Measurements from ENCODE around the gene CDK10. TPM values are rescaled to one million over a fixed set of nuclear protein-coding genes. Genes with fewer than 3 reads are reported as not detected.
A peak's percentile ranks its signal among the peaks of the same experiment; 100 is the strongest.

The CDK10 gene
- total RNA-seq, 2 experiments from 2014 or later: 76.0 to 77.1 TPM

DNA sequence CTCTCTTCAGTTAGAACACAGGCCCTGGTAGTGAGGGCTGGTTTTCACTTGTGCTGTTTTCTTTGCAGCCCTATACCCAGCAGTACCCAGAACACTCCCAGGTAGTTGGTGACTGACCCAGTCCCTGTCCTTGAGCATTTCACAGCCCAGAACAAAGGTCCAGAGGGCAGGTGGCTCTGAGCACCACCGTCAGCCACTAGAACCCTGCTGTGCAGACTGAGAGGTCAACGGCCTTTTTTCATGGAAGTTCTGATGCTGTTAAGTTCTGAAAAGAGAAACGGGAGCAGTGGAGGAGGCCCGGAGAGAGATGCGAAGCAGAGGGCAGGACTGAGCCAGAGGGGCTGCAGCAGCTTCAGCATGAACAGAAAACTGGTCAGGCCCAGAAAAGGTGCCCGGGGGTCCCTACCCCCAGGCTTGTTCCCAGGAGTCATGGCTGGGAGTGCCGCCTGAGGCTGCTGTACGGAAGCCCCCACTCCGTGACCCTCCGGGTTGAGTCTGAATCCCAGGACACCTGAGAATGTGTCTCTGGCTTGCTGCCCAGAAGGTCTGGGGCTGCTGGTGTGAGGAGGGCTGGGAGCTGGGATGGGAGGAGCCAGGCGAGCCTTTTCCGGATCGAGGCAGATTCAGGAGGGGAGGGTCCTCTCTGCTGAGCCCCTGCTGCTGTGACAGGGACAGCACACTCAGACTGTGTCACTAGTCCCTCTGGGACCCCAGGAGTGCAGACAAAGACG, 43.5 kb downstream of the CDK10 start:
- peaks cover 68% of the 10 kb centered on the region for H3K36me3 Mint-ChIP-seq (ENCODE audit: low read depth)
- H3K4me1 Mint-ChIP-seq (ENCODE audit: low read depth): peaks cover 33% of the 10 kb centered on the region
- no peak overlapping the region for H3K4me3 Mint-ChIP-seq
- ChIA-PET POLR2A (interaction anchor here (2.6 kb wide), 1 partner anchor 9 kb away, joined by 6 read pairs; no protein-coding TSS in a partner anchor), CTCF (interaction anchor here (1.5 to 1.6 kb wide), 2 partner anchors 24 to 62 kb away, joined by 3 to 4 read pairs; no protein-coding TSS in a partner anchor)
- H3K27ac Mint-ChIP-seq: no peak overlapping the region
- H3K27me3 Mint-ChIP-seq (ENCODE audit: low read depth): no peaks in the 10 kb centered on the region
- H3K9me3 Mint-ChIP-seq (ENCODE audit: insufficient read depth): no peaks in the 10 kb centered on the region
- ATAC-seq (no peak), DNase-seq (no peak)

DNA sequence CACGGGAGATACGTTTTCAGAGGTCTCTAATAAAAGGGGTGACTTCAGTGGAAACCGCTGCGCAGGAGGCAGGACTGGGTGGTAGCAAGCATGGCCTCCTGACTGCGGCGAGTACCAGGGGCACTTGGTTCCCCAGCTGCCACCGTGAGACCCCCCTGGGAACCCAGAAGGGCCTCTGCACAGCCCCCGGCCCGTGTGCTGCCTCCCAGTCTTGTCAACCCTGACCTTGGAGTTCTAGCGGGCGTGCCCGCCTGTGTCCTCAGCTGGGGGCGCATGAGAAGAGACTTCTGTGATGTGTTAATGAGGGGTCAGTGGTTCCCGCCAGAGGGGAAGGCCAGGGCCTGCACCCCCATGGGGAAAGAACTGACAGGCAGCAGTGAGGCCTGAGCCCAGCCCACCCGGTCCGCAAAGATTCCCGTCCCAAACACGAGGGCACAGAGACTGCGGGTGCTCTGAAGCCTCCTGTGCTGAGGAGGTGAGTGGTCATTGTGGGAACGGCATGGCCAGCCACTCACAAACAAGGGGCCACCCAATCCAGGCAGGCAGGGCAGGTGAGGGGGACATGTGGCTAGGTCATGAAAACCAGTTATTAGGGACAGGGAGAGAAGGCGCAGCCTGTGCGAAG, 44.2 kb downstream of the CDK10 start:
- DNase-seq (no peak), ATAC-seq (no peak)
- Mint-ChIP-seq H3K27me3 (ENCODE audit: low read depth) (no peaks in the 10 kb centered on the region), H3K36me3 (ENCODE audit: low read depth) (peaks cover 75% of the 10 kb centered on the region), H3K4me3 (no peak overlapping the region), H3K9me3 (ENCODE audit: insufficient read depth) (no peaks in the 10 kb centered on the region), H3K4me1 (ENCODE audit: low read depth) (peaks cover 35% of the 10 kb centered on the region), H3K27ac (no peak overlapping the region)
- ChIA-PET CTCF (interaction anchor here (1.6 kb wide), 1 partner anchor 61 kb away, joined by 3 read pairs; no protein-coding TSS in a partner anchor), POLR2A (interaction anchor here (2.6 kb wide), 1 partner anchor 8 kb away, joined by 6 read pairs; no protein-coding TSS in a partner anchor)

DNA sequence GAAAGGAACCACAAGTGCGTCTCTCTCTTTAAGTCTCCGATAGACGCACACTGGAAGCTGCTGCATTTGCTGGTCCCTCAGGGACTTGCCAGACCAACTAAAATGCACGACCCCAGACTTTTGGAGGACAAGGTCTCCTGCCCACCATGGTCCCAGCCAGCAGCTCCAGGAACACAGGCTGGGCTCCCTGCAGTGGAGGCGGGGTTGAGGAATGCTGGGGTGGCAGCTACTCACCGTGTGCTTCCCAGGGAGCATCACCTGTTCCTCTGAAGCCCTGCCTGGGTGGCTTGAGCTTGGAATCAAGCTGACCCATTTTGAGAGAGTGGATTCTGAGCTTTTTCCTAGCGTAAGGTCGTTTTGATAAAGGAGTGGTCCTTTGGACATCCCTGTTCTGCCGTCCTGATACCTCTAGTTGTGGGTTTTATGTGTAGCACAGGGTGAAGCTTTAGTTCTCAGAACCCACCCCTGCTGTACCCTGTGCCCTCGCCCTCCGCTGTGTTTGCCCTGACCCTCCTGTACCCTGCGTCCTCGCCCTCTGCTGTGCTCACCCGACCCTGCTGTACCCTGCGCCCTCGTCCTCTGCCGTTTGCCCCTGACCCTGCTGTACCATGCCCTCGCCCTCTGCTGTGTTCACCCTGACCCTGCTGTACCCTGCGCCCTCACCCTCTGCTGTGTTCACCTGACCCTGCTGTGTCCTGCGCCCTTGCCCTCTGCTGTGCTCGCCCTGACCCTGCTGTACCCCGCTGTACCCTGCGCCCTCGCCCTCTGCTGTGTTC, 45.8 kb downstream of the CDK10 start:
- Mint-ChIP-seq H3K36me3 (ENCODE audit: low read depth) (peaks cover 78% of the 10 kb centered on the region), H3K4me1 (ENCODE audit: low read depth) (peaks cover 40% of the 10 kb centered on the region), H3K27me3 (ENCODE audit: low read depth) (no peaks in the 10 kb centered on the region), H3K9me3 (ENCODE audit: insufficient read depth) (no peaks in the 10 kb centered on the region), H3K4me3 (no peak overlapping the region), H3K27ac (no peak overlapping the region)
- ChIA-PET POLR2A (interaction anchor here (1.5 kb wide), 1 partner anchor 9 kb away, joined by 7 read pairs; no protein-coding TSS in a partner anchor), CTCF (interaction anchor here (1.2 kb wide), 1 partner anchor 27 kb away, joined by 3 read pairs; no protein-coding TSS in a partner anchor)
- no peak for ATAC-seq
- no peak for DNase-seq

DNA sequence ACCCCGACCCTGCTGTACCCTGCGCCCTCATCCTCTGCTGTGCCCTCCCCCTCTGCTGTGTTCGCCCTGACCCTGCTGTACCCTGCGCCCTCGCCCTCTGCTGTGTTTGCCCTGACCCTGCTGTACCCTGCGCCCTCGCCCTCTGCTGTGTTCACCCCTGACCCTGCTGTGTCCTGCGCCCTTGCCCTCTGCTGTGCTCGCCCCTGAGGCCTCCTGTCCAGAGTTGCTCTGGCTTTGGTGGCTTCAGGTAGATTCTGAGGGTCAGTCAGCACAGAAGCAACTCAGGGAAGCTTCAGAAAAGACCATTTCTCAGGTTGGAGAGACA, 46.4 kb downstream of the CDK10 start:
- DNase-seq: no peak
- H3K27me3 Mint-ChIP-seq (ENCODE audit: low read depth): no peaks in the 10 kb centered on the region
- peaks cover 40% of the 10 kb centered on the region for H3K4me1 Mint-ChIP-seq (ENCODE audit: low read depth)
- CTCF ChIA-PET: interaction anchor here (1.2 kb wide), 1 partner anchor 27 kb away, joined by 3 read pairs; no protein-coding TSS in a partner anchor
- POLR2A ChIA-PET: interaction anchor here (0.7 to 1.5 kb wide), 3 partner anchors 8 to 25 kb away, joined by 3 to 7 read pairs (median 6); no protein-coding TSS in a partner anchor
- H3K27ac Mint-ChIP-seq: no peak overlapping the region
- peaks cover 79% of the 10 kb centered on the region for H3K36me3 Mint-ChIP-seq (ENCODE audit: low read depth)
- no peak overlapping the region for H3K4me3 Mint-ChIP-seq
- no peaks in the 10 kb centered on the region for H3K9me3 Mint-ChIP-seq (ENCODE audit: insufficient read depth)
- ATAC-seq: no peak

DNA sequence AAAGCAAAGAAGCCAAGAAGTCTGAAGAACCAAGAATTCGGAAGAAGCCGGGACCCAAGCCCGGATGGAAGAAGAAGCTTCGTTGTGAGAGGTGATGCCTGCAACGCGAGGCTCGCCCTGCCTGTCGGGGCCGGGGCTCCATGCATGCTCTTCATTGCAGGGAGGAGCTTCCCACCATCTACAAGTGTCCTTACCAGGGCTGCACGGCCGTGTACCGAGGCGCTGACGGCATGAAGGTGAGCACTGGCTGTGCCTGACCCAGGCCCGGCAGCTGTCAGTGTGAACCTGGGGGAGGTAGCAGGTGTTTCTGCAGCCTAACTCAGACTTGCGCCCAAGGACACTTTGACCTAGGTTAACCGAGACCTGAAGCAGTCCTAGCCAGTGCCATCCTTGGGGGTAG, 46.8 kb downstream of the CDK10 start:
- ATAC-seq (no peak), DNase-seq (no peak)
- no peaks in the 10 kb centered on the region for H3K9me3 Mint-ChIP-seq (ENCODE audit: insufficient read depth)
- ChIA-PET POLR2A (interaction anchor here (0.7 to 1.5 kb wide), 2 partner anchors 9 to 26 kb away, joined by 3 to 6 read pairs; no protein-coding TSS in a partner anchor), CTCF (interaction anchor here (1.2 kb wide), 1 partner anchor 28 kb away, joined by 3 read pairs; no protein-coding TSS in a partner anchor)
- H3K27ac Mint-ChIP-seq: no peak overlapping the region
- H3K36me3 Mint-ChIP-seq (ENCODE audit: low read depth): peaks cover 82% of the 10 kb centered on the region
- H3K4me1 Mint-ChIP-seq (ENCODE audit: low read depth): peaks cover 41% of the 10 kb centered on the region
- no peaks in the 10 kb centered on the region for H3K27me3 Mint-ChIP-seq (ENCODE audit: low read depth)
- no peak overlapping the region for H3K4me3 Mint-ChIP-seq

DNA sequence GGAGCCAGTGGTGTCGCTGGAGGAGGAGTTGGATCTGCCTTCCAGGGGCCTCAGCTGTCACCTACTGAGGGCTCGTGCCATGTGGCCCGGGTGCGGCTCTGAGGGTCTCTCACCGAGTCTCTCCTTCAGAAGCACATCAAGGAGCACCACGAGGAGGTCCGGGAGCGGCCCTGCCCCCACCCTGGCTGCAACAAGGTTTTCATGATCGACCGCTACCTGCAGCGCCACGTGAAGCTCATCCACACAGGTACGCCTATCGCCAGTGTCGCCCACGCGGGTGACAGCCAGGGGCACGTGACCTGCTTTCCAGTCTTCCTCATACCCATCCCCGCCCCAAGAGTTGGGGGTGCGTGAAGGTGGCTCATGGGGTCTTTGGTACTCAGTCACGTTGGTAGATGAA, 47.3 kb downstream of the CDK10 start:
- ChIA-PET POLR2A (interaction anchor here (1.5 kb wide), 1 partner anchor 9 kb away, joined by 6 read pairs; no protein-coding TSS in a partner anchor), CTCF (interaction anchor here (1.2 kb wide), 1 partner anchor 28 kb away, joined by 3 read pairs; no protein-coding TSS in a partner anchor)
- Mint-ChIP-seq H3K4me3 (no peak overlapping the region), H3K27ac (no peak overlapping the region), H3K36me3 (ENCODE audit: low read depth) (peaks cover 84% of the 10 kb centered on the region), H3K9me3 (ENCODE audit: insufficient read depth) (no peaks in the 10 kb centered on the region), H3K27me3 (ENCODE audit: low read depth) (no peaks in the 10 kb centered on the region), H3K4me1 (ENCODE audit: low read depth) (peaks cover 43% of the 10 kb centered on the region)
- DNase-seq: no peak
- ATAC-seq: no peak

DNA sequence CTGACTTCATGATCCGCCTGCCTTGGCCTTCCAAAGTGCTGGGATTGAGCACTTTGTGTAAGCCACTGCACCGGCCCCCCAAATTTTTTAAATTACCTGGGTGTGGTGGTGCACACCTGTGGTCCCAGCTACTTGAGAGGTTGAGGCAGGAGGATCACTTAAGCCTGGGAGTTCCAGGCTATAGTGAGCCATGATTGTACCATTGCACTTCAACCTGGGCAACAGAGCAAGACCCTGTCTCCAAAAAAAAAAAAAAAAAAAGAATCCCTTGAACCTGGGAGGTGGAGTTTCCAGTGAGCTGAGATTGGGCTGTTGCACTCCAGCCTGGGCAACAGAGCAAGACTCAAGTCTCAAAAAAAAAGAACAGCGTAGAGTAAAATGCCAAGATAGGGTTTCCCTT, 50.1 kb downstream of the CDK10 start:
- H3K36me3 Mint-ChIP-seq (ENCODE audit: low read depth): peaks cover 84% of the 10 kb centered on the region
- no peak for ATAC-seq
- ChIA-PET POLR2A (interaction anchor here (7.6 kb wide), 1 partner anchor 13 kb away, joined by 42 read pairs; no protein-coding TSS in a partner anchor), CTCF (interaction anchor here (1.1 to 2.5 kb wide), 4 partner anchors 18 to 174 kb away, joined by 3 to 12 read pairs (median 6); no protein-coding TSS in a partner anchor)
- H3K27me3 Mint-ChIP-seq (ENCODE audit: low read depth): no peaks in the 10 kb centered on the region
- H3K27ac Mint-ChIP-seq: peak overlapping the region; percentile 71
- no peaks in the 10 kb centered on the region for H3K9me3 Mint-ChIP-seq (ENCODE audit: insufficient read depth)
- peaks cover 36% of the 10 kb centered on the region for H3K4me1 Mint-ChIP-seq (ENCODE audit: low read depth)
- DNase-seq: no peak
- H3K4me3 Mint-ChIP-seq: no peak overlapping the region

DNA sequence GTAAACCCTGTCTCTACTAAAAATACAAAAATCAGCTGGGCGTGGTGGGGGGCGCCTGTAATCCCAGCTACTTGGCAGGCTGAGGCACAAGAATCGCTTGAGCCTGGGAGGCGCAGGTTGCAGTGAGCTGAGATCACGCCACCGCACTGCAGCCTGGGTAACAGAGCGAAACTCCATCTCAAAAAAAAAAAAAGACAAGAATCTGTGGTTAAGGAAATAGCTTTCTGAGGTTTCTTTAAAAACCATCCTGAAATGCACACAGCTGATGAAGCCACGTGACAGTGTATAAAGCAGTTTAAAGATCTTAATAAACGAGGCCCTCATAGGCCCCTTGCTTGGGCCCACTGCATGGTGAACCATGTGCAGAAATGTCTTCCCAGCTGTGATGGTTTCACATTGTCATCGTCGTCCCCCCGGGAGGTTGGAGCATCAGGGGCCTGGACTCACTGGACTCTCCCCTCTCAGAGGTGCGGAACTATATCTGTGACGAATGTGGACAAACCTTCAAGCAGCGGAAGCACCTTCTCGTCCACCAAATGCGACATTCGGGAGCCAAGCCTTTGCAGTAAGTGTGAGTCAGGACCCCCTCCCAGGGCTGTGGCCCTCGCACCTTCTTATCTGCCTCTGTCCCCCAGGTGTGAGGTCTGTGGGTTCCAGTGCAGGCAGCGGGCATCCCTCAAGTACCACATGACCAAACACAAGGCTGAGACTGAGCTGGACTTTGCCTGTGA, 51.0 kb downstream of the CDK10 start:
- peak overlapping the region; percentile 15 for H3K4me3 Mint-ChIP-seq
- peak overlapping the region; percentile 71 for H3K27ac Mint-ChIP-seq
- peaks cover 32% of the 10 kb centered on the region for H3K4me1 Mint-ChIP-seq (ENCODE audit: low read depth)

DNA sequence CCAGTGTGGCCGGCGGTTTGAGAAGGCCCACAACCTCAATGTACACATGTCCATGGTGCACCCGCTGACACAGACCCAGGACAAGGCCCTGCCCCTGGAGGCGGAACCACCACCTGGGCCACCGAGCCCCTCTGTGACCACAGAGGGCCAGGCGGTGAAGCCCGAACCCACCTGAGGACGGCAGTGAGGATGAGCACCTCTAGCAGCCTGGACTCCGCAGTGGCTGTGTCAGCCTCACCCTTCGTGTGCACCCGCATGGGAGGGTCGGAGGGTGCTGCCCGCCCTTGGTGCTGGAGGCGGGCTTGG, 51.5 kb downstream of the CDK10 start:
- ATAC-seq: no peak
- H3K4me1 Mint-ChIP-seq (ENCODE audit: low read depth): peaks cover 29% of the 10 kb centered on the region

More for the DNA sequence above, 51.0 kb downstream of the CDK10 start:
- ChIA-PET CTCF (interaction anchor here (0.7 to 2.5 kb wide), 7 partner anchors 13 to 173 kb away, joined by 3 to 12 read pairs (median 3); partner anchors contain the start of gene FANCA), POLR2A (interaction anchor here (1.9 to 7.6 kb wide), 2 partner anchors 8 to 14 kb away, joined by 6 to 42 read pairs; no protein-coding TSS in a partner anchor)
- ATAC-seq (peak; percentile 63), DNase-seq (peak; percentile 70)
- H3K36me3 Mint-ChIP-seq (ENCODE audit: low read depth): peaks cover 79% of the 10 kb centered on the region
- H3K9me3 Mint-ChIP-seq (ENCODE audit: insufficient read depth): no peaks in the 10 kb centered on the region
- H3K27me3 Mint-ChIP-seq (ENCODE audit: low read depth): no peaks in the 10 kb centered on the region

DNA sequence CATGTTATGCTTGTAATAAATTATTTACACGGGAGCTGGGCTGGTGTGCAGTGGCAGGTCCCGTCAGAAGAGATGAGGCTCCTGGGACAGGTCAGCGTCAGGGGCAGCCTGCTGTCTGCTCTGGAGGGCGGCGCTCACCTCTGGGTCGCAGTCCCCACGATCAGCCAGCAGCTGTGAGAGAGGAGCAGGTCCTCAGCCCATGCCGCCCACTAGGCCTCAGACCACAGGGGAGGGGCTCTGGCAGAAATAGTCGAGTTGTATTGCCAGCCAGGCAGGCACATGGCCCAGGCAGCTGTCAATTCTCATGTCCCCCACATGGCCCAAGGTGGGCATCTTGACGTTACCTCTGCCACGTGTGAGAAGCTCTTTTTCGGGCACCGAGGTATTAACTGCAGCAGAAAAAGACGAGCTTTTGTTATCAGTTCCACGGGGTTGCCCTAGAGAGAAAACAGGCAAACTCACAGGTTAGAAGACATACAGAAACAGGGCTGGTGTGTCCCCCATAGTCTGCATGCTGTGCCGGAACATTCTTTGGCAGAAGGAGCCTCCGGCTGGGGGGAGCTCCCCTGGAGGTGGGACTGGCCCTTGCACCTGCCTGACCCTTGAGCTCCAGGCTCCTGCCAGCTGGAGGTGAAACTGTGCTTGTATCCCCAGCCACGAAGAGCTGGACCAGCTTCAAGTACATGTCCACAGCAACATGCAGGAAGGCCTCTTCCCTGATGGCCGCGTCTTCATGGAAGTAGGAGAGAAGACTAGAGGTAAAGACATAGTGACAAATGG, 52.2 kb downstream of the CDK10 start:
- no peaks in the 10 kb centered on the region for H3K9me3 Mint-ChIP-seq (ENCODE audit: insufficient read depth)
- no peak for DNase-seq
- no peak overlapping the region for H3K27ac Mint-ChIP-seq
- POLR2A ChIA-PET: interaction anchor here (1.2 to 7.6 kb wide), 4 partner anchors 9 to 32 kb away, joined by 4 to 42 read pairs (median 6); no protein-coding TSS in a partner anchor
- H3K4me3 Mint-ChIP-seq: no peak overlapping the region
- CTCF ChIA-PET: interaction anchor here (0.8 kb wide), 1 partner anchor 33 kb away, joined by 4 read pairs; no protein-coding TSS in a partner anchor
- peaks cover 76% of the 10 kb centered on the region for H3K36me3 Mint-ChIP-seq (ENCODE audit: low read depth)
- peaks cover 29% of the 10 kb centered on the region for H3K4me1 Mint-ChIP-seq (ENCODE audit: low read depth)
- no peaks in the 10 kb centered on the region for H3K27me3 Mint-ChIP-seq (ENCODE audit: low read depth)
- ATAC-seq: no peak

More for the DNA sequence above, 51.5 kb downstream of the CDK10 start:
- ChIA-PET POLR2A (interaction anchor here (1.9 to 7.6 kb wide), 2 partner anchors 9 to 14 kb away, joined by 6 to 42 read pairs; no protein-coding TSS in a partner anchor), CTCF (no interaction called here)
- no peaks in the 10 kb centered on the region for H3K27me3 Mint-ChIP-seq (ENCODE audit: low read depth)
- H3K4me3 Mint-ChIP-seq: no peak overlapping the region
- no peaks in the 10 kb centered on the region for H3K9me3 Mint-ChIP-seq (ENCODE audit: insufficient read depth)
- peak overlapping the region; percentile 71 for H3K27ac Mint-ChIP-seq
- peaks cover 77% of the 10 kb centered on the region for H3K36me3 Mint-ChIP-seq (ENCODE audit: low read depth)
- DNase-seq: no peak

All from activated CD8-positive, alpha-beta T cell treated with anti-CD3 and anti-CD28 coated beads, Interleukin-2, amount 10 ng/mL, durations not matched to agents 7 days and 5 days (primary cell).